ENCODE data around the gene FOXC2.

The FOXC2 gene

DNA sequence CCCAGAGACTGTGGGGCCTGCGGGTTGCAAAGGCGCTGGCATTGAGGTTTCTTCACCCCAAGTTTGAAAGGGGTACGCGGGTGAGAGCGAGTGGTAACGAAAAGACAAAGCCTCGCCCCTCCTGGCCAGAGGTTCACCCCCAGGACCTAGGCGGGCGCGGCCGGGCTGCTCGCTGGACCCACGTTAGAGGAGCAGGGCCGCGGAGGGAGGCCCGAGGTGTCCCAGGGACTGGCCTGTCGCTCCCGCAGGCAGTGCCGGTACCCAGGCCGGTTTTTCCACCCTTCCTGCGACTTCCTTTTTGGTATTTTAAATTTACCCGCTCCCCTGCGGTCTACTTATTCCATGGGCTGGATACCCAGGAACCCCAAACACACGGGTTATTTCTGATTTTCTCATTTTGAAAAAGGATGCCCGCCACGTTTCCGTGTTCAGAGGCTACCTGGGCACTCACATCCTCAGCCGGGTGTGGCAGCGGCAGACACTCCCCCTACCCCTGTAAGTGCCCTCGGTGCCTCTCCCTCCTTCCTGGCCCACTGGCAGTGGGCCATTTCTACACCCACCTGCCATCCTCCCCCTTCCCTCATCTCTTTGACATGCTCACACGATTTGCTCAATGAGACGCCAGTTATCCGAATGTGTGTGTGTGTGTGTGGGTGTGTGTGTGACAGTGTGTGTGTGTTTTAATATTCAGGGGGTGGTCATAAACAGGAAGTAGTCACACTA lies 10.1 kb downstream of the FOXC2 start:
- DNase-seq: no peak
- H3K79me2 ChIP-seq (ENCODE audit: low read length): no peaks in the 10 kb centered on the region
- no peak overlapping the region for H3K27ac ChIP-seq (ENCODE audit: low read length)
- H3K9me3 ChIP-seq (replicated peaks; ENCODE audit: insufficient read depth, low read length): no peaks in the 10 kb centered on the region
- H4K20me1 ChIP-seq (ENCODE audit: insufficient read depth, low read length): no peaks in the 10 kb centered on the region
- no peak overlapping the region for H3K4me2 ChIP-seq (ENCODE audit: low read depth, low read length)
- no peak for TF ChIP-seq CTCF (IDR thresholded peaks at IDR 0.05; ENCODE audit: low read length)
- no peak for TF ChIP-seq EZH2phosphoT487 (IDR thresholded peaks at IDR 0.05; ENCODE audit: low read length)
- no peak for TF ChIP-seq EZH2 (optimal IDR thresholded peaks at IDR 0.05; ENCODE audit: low read depth, low read length)
- no peaks in the 10 kb centered on the region for H3K36me3 ChIP-seq (replicated peaks; ENCODE audit: insufficient read depth, low read length)
- no peaks in the 10 kb centered on the region for H3F3A ChIP-seq (ENCODE audit: insufficient read depth, low read length)
- no peak overlapping the region for H3K4me3 ChIP-seq (ENCODE audit: low read length)
- H3K4me1 ChIP-seq (ENCODE audit: low read length): no peaks in the 10 kb centered on the region
- no peak overlapping the region for H2AFZ ChIP-seq (ENCODE audit: low read length)
- H3K9me2 ChIP-seq (replicated peaks; ENCODE audit: insufficient read depth, low read length): no peaks in the 10 kb centered on the region
- no peak overlapping the region for H3K9ac ChIP-seq (ENCODE audit: low read length)
- peaks cover 55% of the 10 kb centered on the region for H3K27me3 ChIP-seq (replicated peaks; ENCODE audit: insufficient read depth, low read length)

- Histone ChIP-seq H3K79me2 (ENCODE audit: low read length) (no peaks in the 10 kb centered on the region), H4K20me1 (ENCODE audit: insufficient read depth, low read length) (no peaks in the 10 kb centered on the region), H3K27me3 (replicated peaks; ENCODE audit: insufficient read depth, low read length) (peaks cover 54% of the 10 kb centered on the region), H2AFZ (ENCODE audit: low read length) (no peak overlapping the region), H3K9ac (ENCODE audit: low read length) (no peak overlapping the region), H3K9me3 (replicated peaks; ENCODE audit: insufficient read depth, low read length) (no peaks in the 10 kb centered on the region), H3K4me3 (ENCODE audit: low read length) (no peak overlapping the region), H3K9me2 (replicated peaks; ENCODE audit: insufficient read depth, low read length) (no peaks in the 10 kb centered on the region), H3K4me1 (ENCODE audit: low read length) (no peaks in the 10 kb centered on the region), H3F3A (ENCODE audit: insufficient read depth, low read length) (no peaks in the 10 kb centered on the region), H3K4me2 (ENCODE audit: low read depth, low read length) (no peak overlapping the region), H3K36me3 (replicated peaks; ENCODE audit: insufficient read depth, low read length) (no peaks in the 10 kb centered on the region), H3K27ac (ENCODE audit: low read length) (no peak overlapping the region)
- no peak for TF ChIP-seq EZH2phosphoT487 (IDR thresholded peaks at IDR 0.05; ENCODE audit: low read length)
- TF ChIP-seq EZH2 (optimal IDR thresholded peaks at IDR 0.05; ENCODE audit: low read depth, low read length): no peak
- TF ChIP-seq CTCF (IDR thresholded peaks at IDR 0.05; ENCODE audit: low read length): no peak
- DNase-seq: no peak
Observed at GRCh38 chr16:86577314-86577971, 10.8 kb downstream of the FOXC2 start.

- Histone ChIP-seq H3F3A (ENCODE audit: insufficient read depth, low read length) (no peaks in the 10 kb centered on the region), H3K4me3 (ENCODE audit: low read length) (no peak within 1 kb of the TSS), H3K79me2 (ENCODE audit: low read length) (no peaks in the 10 kb centered on the region), H3K9me2 (replicated peaks; ENCODE audit: insufficient read depth, low read length) (no peaks in the 10 kb centered on the region), H3K27me3 (replicated peaks; ENCODE audit: insufficient read depth, low read length) (peaks cover 56% of the 10 kb centered on the region), H3K4me1 (ENCODE audit: low read length) (no peaks in the 10 kb centered on the region), H3K4me2 (ENCODE audit: low read depth, low read length) (no peak within 1 kb of the TSS), H3K9ac (ENCODE audit: low read length) (no peak within 1 kb of the TSS), H3K9me3 (replicated peaks; ENCODE audit: insufficient read depth, low read length) (no peaks in the 10 kb centered on the region), H4K20me1 (ENCODE audit: insufficient read depth, low read length) (no peaks in the 10 kb centered on the region), H2AFZ (ENCODE audit: low read length) (no peak within 1 kb of the TSS), H3K27ac (ENCODE audit: low read length) (no peak within 1 kb of the TSS), H3K36me3 (replicated peaks; ENCODE audit: insufficient read depth, low read length) (no peaks in the 10 kb centered on the region)
- no peak for DNase-seq
- no peak for TF ChIP-seq EZH2phosphoT487 (IDR thresholded peaks at IDR 0.05; ENCODE audit: low read length)
- no peak for TF ChIP-seq CTCF (IDR thresholded peaks at IDR 0.05; ENCODE audit: low read length)
- TF ChIP-seq EZH2 (optimal IDR thresholded peaks at IDR 0.05; ENCODE audit: low read depth, low read length): no peak
Observed at GRCh38 chr16:86578061-86578599, 11.5 kb downstream of the FOXC2 start, which contains the start of gene FOXL1. TSS of gene FOXL1 (plus strand) at chr16:86578549. CDS start at chr16:86578724, 175 bp downstream.
